ENCODE data around the gene LRRC73.

DNA sequence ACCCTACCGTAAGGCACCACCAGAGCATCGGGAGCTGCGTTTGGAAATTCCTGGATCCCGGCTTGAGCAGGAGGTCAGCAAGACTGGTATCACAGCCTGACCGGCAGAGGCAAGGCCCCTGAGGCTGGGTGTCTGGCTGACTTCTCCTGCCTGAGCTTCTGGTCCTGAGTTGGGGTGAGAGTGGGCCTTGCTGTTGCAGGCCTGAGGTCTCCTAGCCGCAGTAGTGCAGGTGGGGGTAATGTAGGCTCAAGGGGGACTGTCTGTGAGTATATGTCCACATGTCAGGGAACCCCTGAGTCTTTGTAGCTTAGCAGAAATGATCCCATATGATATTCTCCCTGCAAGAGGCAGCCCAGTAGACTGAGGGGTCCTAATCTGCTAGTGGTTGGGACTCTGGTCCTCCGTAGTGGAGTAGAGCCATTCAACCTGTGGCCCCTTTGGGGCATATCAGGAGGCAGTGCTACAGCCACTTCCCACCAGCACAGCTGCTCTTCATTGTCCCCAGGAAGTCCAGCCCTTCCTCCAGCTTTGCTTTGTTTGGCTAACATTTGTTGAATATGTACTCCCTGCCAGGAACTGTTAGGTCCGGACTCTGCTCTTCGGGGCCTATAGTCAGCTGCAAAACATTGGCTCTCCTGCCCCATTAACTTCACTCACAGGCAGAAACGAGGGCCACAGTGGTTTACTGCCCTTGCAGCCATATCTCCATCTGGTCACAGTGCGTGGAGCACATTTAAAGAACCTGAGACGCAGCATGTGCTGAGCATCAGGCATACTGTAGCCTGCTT lies 10.9 kb downstream of the LRRC73 start:
- TF ChIP-seq BCL6 (CRISPR knock-in tag; IDR thresholded peaks at IDR 0.05) (no peak), ARNT (IDR thresholded peaks at IDR 0.05) (no peak), SMC3 (conservative IDR thresholded peaks at IDR 0.05; ENCODE audit: insufficient read depth, low read depth, low read length) (no peak), MECOM (CRISPR knock-in tag; IDR thresholded peaks at IDR 0.05) (no peak)
- TF ChIP-seq, protein P1, sequence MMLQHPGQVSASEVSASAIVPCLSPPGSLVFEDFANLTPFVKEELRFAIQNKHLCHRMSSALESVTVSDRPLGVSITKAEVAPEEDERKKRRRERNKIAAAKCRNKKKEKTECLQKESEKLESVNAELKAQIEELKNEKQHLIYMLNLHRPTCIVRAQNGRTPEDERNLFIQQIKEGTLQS (IDR thresholded peaks at IDR 0.05): no peak
- TF ChIP-seq, protein P1 (CRISPR knock-in tag; conservative IDR thresholded peaks at IDR 0.05): no peak
- TF ChIP-seq, protein P2, sequence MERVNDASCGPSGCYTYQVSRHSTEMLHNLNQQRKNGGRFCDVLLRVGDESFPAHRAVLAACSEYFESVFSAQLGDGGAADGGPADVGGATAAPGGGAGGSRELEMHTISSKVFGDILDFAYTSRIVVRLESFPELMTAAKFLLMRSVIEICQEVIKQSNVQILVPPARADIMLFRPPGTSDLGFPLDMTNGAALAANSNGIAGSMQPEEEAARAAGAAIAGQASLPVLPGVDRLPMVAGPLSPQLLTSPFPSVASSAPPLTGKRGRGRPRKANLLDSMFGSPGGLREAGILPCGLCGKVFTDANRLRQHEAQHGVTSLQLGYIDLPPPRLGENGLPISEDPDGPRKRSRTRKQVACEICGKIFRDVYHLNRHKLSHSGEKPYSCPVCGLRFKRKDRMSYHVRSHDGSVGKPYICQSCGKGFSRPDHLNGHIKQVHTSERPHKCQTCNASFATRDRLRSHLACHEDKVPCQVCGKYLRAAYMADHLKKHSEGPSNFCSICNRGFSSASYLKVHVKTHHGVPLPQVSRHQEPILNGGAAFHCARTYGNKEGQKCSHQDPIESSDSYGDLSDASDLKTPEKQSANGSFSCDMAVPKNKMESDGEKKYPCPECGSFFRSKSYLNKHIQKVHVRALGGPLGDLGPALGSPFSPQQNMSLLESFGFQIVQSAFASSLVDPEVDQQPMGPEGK (CRISPR knock-in tag; IDR thresholded peaks at IDR 0.05; ENCODE audit: borderline replicate concordance): no peak

All from K562 (cell line).